Measurements from ENCODE around the gene LTO1.

LTO1 gene

DNA sequence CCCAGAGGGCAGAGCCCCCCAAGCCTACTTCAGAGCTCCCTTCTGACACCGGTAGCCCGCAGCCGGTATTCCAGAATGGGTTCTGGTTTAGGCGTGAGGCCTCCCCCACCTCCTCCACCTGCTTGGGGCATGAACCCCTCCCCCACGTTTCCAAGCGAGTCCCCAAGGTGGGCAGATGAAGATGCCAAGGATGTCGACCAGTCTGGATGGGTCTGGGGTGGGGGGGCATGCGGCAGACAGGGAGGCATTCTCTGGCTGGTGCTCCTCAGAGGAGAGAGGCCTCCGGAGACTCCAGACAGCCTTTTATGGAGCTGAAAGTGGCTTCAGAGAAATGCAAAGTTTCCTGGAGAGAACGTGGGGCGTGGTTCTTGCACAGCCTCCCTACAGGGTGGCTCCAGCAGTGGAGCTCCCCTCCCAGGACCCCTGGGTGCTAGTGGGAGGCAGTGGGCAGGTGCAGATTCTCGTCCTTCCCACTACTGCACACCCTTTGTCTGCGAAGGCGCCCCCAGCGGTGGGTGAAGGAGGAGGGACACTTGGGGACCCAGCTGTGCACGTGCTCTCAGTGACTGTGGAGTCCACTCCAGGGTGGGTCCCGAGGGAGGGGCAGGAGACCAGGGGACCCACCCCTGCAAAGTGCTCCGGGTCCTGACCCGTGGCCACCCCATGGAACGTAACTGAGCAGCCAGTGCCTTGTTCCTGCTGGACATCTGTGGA is 30.0 kb downstream of the LTO1 start:
- DNase-seq (ENCODE audit: low read depth in 2 of 2) = no peak

DNA sequence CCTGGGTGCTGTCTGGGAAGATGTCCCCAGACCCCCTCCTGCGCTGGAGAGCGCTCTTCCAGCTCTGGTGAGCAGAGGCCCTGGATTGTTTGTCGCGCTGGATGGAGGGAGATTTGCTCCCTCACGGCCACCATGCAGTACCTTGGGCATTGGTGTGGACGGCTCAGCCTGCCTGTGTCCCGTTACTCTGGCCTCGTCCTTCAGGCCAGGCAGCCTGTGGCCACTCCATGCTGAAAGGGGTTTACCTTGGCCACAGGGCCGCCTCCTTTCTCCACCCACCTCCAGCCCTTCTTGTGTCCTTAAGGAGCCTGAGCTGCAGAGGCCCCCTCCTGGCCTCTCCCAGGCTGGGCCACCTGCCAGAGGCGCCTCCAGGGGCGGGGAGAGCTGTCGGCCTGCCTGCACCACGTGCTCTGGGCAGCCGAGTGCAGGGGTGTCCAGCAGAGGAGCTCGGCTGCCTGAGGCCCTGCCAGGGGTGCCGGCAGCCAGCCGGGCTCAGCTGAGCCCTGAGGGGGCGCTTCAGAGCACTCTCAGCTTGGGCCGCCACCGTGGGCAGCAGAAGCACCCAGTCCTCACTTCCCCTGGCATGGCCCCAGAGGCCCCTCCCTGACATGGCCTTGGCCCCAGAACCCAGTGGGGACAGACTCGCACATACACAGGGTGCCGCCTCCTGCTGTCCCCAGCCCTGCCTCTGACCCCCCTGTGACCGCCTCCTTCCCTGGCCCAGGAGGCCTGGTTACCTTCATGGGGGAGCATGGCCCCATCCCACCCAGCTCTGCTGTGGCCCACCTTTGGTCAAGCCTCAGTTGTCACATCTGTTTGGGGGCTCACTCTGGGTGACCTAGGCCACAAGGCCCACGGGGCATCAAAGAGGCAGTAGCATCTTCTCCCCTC is 30.8 kb downstream of the LTO1 start:
- DNase-seq (ENCODE audit: low read depth in 2 of 2) = no peak

DNA sequence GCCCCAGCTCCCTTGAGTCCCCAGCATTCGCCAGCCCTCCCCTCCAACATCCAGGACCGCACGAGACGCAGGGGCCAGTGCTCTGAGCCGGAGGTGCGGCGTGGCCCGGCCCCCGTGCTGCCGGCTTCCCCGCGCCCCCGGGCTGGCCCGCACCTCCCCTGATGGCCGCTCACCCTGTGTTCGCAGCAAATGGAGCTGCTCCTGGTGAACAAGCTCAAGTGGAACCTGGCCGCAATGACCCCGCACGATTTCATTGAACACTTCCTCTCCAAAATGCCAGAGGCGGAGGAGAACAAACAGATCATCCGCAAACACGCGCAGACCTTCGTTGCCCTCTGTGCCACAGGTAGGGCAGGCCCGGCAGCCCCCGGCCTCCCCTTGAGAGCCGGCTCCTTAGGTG is 31.5 kb downstream of the LTO1 start:
- no peak for DNase-seq (ENCODE audit: low read depth in 2 of 2)

DNA sequence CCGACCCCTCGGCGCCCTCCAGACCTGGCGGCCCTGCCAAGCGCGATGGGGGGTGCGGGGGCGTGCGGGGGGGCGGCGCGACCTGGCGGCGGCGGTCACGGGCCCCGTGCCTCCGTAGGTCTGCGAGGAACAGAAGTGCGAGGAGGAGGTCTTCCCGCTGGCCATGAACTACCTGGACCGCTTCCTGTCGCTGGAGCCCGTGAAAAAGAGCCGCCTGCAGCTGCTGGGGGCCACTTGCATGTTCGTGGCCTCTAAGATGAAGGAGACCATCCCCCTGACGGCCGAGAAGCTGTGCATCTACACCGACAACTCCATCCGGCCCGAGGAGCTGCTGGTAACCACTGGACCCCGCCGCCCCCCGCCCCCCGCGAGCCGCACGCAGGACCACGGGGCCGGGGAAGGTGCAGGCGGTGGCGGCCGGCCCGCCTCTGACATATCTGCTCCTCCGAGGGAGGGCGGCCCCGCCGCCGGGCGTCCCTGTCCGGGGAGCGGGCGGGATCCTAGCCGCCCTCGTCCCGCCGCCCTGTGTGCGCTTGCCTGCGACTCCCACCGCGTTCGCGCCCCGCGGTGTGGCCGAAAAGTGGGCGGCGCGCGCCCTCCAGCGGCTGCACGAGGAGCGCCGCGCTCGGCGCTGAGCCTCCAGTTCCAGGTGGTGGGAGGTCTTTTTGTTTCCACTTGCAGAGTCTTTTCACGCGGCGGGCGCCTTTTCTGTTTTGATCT is 32.1 kb downstream of the LTO1 start:
- DNase-seq (ENCODE audit: low read depth in 2 of 2) = peak; percentile 55 to 63

DNA sequence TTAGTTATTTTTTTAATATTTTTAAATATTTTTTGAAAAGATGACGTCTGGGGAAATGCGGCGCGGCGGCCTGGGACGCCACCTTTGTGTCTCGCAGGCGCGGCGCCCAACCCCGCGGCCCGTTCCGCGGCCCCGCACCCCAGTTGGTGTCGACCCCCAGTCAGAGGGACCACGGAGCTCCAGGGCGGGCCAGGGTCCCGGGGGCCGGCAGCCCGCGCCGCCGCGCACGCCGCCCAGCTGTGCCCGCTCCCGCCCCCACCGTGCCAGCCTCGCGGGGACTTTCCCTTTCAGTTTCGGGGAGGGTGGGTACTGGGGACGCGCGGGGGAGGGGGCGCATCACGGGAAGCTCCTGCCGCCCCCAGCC is 32.6 kb downstream of the LTO1 start:
- peak in 1 of 2 experiments; percentile 33 for DNase-seq (ENCODE audit: low read depth in 2 of 2)

DNA sequence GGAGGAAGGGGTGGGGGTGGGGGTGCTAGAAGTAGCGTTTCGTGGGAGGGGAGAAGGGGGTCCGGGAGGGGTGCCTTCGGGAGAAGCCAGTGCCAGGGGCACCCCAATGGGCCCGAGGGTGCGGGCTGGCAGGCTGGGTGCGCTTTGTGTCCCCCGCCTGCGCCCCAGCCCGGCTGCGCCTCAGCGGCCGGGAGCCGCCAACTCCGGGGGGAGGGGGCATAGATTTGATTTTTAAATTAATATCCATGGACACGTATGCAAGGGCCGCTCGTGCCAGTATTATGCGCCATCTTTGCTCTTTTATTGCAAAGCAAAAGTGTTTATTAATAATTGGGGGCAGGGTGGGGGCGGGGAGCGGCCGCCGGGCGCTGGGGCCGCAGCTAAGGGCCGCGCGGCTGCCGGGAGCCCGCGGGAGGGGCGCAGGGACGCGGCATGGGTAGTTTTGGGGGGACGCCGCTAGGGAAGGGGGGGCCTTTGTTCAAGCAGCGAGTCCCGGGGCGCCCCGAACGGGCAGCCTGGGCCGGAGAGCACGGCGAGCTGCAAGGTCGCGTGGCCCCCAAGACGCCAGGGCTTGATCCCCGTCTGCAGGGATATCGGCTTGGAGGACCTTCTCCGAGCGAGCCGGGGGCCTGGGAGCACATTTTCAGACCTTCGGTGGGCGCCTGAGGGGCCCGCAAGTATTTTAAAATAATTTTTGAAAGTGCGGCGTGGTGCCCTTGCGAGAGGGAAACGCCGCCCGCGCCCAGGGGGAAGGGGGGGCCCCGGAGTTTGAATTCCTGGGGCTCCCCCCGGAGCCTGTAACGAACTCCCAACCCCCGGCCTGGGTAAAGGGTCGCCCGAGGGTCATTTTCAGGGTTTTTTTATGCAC is 33.2 kb downstream of the LTO1 start:
- DNase-seq (ENCODE audit: low read depth in 2 of 2) = no peak

DNA sequence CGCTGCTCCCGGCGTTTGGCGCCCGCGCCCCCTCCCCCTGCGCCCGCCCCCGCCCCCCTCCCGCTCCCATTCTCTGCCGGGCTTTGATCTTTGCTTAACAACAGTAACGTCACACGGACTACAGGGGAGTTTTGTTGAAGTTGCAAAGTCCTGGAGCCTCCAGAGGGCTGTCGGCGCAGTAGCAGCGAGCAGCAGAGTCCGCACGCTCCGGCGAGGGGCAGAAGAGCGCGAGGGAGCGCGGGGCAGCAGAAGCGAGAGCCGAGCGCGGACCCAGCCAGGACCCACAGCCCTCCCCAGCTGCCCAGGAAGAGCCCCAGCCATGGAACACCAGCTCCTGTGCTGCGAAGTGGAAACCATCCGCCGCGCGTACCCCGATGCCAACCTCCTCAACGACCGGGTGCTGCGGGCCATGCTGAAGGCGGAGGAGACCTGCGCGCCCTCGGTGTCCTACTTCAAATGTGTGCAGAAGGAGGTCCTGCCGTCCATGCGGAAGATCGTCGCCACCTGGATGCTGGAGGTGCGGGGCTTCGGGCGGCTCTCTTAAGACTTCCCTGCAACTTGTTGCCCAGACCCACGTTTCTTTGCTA is 34.1 kb downstream of the LTO1 start, which contains the start of gene CCND1:
Gene CCND1, plus strand, starts transcription at position 162 of the 587 bp plus-strand sequence. Its CDS starts 158 bp downstream, at position 320.
- no peak for DNase-seq (ENCODE audit: low read depth in 2 of 2)

DNA sequence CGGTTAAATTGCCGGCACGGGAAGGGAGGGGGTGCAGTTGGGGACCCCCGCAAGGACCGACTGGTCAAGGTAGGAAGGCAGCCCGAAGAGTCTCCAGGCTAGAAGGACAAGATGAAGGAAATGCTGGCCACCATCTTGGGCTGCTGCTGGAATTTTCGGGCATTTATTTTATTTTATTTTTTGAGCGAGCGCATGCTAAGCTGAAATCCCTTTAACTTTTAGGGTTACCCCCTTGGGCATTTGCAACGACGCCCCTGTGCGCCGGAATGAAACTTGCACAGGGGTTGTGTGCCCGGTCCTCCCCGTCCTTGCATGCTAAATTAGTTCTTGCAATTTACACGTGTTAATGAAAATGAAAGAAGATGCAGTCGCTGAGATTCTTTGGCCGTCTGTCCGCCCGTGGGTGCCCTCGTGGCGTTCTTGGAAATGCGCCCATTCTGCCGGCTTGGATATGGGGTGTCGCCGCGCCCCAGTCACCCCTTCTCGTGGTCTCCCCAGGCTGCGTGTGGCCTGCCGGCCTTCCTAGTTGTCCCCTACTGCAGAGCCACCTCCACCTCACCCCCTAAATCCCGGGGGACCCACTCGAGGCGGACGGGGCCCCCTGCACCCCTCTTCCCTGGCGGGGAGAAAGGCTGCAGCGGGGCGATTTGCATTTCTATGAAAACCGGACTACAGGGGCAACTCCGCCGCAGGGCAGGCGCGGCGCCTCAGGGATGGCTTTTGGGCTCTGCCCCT is 34.7 kb downstream of the LTO1 start:
- DNase-seq (ENCODE audit: low read depth in 2 of 2) = no peak

DNA sequence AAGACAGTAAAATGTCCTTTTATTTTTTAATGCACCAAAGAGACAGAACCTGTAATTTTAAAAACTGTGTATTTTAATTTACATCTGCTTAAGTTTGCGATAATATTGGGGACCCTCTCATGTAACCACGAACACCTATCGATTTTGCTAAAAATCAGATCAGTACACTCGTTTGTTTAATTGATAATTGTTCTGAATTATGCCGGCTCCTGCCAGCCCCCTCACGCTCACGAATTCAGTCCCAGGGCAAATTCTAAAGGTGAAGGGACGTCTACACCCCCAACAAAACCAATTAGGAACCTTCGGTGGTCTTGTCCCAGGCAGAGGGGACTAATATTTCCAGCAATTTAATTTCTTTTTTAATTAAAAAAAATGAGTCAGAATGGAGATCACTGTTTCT is 35.3 kb downstream of the LTO1 start:
- DNase-seq (ENCODE audit: low read depth in 2 of 2) = no peak

DNA sequence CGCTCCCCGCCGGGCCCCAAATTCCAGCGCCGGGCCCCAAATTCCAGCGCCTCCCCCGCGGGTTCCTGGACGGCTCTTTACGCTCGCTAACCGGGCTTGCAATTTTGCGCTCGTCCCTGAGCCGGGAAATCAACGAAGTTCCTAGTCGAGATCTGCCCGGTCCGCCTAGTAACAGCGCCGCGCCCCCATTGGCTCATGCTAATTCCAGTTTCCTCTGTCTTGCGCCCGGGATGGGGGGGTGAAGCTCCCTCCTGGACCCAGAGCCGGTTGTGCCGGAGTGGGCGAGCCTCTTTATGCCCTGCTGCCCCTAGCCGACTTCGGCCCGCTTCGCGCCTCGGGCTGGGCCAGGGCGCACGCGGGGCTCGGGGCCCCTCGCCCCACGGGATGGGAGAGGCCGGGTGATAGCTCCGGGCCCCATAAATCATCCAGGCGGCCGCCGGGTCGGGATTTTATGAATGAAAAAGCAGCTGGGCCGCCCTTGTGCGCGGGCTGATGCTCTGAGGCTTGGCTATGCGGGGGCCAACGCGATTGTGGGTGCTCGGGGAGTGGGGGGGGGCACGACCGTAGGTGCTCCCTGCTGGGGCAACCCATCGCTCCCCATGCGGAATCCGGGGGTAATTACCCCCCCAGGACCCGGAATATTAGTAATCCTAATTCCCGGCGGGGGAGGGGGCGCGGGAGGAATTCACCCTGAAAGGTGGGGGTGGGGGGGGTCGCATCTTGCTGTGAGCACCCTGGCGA is 36.0 kb downstream of the LTO1 start:
- DNase-seq (ENCODE audit: low read depth in 2 of 2) = peak in 1 of 2 experiments; percentile 32

DNA sequence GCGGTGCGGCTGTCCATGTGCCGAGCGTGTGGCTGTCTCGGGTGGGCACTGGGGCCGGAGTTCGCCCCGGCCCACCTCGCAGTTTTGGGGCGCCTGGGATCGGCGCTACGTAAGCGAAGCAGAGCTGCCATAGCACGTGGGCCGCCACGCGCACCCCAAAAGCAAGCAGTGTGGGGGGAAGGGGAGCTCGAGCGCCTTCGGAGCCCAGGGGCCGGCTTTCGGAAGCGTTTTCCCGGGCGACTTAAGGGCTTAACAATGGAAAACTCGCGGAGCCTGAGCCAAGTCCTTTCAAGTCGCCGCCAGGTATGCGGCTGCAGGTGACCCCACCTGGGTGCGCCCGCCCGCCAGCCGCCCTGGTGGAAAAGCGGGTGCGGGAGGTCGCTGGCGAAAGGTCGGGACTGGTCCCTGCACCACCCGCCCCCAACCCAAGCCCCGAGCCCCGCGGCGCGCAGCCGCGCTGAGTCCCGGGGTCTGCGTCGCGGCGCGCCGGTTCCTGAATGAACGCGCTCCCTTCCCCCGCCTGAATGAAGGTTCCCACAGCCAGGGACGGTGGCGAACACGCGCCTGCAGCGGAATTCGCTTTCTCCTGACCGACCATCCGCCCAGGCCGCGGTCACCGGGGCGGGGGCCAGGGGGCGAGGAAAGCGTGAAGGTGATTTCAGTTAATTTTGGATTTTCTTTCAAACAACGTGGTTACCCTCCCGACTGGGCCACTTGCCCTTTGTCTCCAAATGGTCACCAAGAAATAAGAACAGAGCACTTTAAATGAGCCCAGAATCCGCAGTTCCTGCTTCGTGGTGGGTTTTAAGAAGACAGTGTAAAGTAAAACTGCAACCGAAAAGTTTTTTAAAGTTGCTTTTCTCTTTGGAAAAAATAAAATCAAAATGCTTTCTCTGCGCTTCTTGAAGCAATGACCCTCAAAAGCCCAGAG is 36.9 kb downstream of the LTO1 start:
- DNase-seq (ENCODE audit: low read depth in 2 of 2) = no peak

DNA sequence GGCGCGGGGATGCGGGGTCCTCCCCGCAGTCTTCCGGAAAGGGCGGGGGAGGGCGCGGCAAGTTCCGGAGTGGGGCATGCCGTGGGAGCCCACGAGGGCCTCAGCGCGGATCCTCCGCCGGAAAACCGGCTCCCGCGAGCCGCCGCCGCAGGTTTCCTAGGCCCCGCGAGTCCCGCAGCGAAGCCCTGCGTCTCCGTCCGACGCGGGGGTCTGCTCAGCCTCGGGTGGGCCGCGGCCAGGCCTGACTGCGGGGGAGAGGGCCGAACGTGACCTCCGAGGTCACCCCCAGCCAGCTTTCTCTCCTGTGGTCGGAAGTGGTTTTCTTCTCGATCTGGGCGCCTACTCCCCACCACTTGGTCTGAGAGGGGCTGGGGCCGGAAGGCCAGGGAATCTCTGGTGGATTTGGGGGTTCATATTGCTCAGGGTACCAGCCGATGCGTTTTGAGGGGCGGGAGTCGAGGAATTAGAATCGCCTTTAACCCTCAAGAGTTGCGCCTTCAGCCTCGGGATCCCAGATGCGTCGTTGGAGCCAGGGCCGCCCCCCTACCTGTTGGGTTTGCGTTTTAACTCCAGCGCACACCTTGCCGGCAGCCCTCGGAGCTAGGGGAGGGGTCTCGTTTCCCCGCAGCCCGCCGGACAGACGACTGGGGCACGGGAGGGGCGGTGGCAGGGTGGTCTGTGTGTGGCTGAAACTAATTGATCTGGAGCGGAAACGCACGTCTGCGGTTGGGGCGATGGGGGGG is 37.8 kb downstream of the LTO1 start:
- DNase-seq (ENCODE audit: low read depth in 2 of 2) = no peak

DNA sequence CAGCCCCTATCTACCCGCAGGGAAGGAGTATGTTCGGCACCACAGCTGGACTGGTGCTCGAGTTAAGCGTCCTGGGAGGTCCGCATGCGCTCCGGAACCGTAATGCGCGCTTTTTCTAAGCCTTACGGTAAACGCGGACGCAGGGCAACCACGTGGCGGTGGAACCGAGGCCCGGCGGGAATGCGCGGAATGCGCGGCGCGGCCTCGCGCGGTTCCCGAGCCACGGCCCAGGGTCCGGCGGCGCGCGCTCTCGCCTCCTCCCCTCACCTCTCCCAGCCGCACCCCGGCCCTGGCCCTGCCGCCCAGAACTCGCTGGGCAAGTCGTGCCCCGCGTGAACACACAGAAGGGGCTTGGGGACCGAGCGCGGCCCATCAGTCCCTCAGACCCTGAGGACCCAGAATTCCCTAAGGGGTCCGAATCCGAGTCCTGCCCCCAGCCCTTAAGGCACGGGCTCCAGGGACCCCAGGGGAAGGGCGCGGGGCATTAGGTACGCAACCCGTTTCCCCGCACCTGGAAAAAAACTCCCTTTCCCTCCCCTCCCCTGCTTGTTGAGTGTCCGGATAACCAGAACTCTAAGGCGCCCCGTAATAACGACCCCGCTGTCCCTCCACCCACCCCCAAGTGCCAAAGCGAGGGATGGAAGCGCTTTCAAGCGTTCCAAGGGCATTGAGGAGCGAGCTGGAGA is 38.5 kb downstream of the LTO1 start:
- no peak for DNase-seq (ENCODE audit: low read depth in 2 of 2)

DNA sequence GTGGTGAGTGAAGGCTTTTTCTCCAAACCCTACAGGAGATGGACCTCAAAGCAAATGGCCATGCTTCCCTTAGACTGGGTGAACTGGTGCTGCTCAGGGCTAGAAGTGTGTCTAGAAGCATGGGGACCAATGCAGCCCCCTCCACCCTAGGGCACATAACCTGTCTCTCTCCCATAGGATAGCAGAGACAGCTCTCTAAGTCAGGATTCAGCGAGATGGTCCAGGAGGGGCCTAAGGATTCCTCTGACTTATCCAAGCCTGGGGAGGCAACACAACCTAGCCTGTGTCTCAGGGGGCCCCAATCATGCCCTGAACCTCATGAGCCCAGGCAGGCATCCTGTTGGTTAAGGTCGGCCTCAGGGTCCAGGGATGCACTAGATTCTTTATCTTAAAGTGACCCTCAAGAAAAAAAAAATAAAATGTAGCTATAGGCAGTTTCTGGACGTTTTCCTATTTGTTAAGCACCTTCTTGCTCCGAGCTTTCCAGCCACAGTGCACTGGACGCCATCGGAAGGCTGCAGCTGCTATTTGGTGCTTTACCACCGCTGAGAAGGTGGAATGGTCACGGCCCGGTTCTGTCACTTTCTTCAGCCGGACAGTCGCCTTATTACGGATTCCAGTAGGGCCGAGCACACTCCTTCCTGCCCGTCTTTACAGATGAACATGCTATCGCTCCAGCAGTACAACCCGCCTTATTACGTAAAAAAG is 39.2 kb downstream of the LTO1 start:
- DNase-seq (ENCODE audit: low read depth in 2 of 2) = no peak

DNA sequence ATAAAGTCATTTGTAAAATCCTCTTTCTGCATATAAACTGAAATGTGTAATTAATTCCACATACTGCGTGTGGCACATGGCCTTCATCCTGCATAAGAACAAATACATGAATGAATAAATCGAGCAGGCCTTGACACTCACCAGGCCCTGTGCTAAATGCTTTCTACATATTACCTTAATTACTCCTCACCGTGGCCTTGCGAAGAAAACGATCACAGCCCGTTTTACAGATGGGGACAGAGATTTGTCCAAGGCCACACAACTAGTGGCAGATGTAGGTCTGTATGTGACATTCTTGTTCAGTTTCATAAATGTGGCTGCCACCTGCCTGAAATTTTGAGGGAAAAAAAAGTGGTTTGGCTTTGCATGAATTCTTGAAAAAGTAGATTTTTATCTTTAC is 40.0 kb downstream of the LTO1 start:
- DNase-seq (ENCODE audit: low read depth in 2 of 2) = no peak

DNA sequence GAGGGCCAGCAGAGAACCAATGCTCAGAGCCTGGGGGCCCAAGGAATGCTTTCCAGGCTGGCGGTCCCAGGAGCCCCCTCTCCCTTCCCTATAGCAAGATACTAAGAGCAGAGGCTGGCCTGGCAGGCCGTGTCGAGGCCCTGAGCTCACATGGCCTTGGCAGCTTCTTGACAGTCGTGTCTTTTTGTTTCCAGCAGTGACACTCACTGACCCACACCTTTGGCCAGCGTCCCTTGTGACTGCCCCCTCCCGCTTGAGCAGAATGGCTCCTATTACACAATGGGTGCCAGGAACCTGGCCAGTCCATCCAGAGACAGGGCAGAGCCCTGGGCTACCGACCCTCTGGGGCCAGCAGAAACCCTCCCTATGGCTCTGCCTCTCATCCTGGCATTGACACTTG is 40.6 kb downstream of the LTO1 start:
- DNase-seq (ENCODE audit: low read depth in 2 of 2) = no peak

DNA sequence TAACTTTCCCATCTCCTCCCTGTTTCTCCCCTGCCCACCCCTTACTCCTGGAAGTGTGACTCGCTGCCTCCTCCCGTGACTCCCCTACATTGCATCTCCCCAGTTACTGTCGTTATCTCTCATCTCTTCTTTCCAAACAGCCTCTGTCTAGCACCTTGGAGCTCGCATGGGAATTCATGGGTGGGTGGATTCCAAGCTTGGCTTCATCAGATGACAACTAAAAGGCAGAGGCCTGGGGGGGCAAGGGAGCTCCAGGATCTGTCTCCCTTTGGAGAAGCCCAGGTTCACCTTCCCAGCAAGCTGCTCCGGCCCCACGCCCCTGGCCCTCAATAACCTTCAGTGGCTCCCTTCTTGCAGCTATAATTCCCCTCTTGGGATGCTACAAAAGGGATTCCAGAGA is 41.1 kb downstream of the LTO1 start:
- no peak for DNase-seq (ENCODE audit: low read depth in 2 of 2)
